ENCODE results near the gene VLDLR.

The VLDLR gene

DNA sequence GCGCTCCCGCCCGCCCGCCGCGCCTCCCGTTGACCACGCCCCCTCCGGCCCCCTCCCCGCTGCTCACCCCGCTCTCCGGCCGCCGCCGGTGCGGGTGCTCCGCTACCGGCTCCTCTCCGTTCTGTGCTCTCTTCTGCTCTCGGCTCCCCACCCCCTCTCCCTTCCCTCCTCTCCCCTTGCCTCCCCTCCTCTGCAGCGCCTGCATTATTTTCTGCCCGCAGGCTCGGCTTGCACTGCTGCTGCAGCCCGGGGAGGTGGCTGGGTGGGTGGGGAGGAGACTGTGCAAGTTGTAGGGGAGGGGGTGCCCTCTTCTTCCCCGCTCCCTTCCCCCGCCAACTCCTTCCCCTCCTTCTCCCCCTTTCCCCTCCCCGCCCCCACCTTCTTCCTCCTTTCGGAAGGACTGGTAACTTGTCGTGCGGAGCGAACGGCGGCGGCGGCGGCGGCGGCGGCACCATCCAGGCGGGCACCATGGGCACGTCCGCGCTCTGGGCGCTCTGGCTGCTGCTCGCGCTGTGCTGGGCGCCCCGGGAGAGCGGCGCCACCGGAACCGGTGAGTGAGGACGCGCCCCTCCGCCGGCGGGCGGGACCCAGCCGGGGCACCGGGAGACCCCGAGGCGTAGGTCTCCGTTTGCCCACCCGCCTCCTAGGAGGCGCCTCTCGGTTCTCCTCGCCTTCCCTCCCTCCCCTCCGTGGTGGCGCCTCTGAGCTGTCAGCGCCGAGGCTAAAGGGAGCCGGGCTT lies at the start of gene VLDLR:
Gene VLDLR (plus strand): TSS at position 66 of the 739 bp plus-strand sequence. CDS start 403 bp downstream, at position 469.
- DNase-seq (ENCODE audit: low read depth): no peak

DNA sequence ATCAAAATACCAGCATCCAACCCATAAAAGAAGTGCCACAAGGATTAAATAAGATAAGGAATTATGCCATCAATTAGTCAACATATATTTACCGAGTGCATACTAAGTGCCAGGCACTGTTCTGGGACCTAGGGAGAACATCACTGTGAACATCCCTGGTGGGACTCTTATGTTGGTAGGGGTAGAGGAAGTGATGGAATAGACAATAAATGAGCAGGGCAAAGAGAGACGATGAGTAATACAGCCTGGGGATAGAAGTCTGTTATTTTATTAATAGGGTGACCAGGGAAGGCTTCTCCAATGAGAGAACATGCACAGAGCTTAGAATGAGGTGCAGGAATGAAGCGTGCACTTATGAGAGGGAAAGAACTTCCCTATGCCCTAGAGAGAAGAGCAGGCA lies 47.4 kb upstream of the VLDLR start:
- no peak for DNase-seq (ENCODE audit: low read depth)

- no peak for DNase-seq (ENCODE audit: low read depth)
Observed at GRCh38 chr9:2576631-2577030, 45.0 kb upstream of the VLDLR start.

DNA sequence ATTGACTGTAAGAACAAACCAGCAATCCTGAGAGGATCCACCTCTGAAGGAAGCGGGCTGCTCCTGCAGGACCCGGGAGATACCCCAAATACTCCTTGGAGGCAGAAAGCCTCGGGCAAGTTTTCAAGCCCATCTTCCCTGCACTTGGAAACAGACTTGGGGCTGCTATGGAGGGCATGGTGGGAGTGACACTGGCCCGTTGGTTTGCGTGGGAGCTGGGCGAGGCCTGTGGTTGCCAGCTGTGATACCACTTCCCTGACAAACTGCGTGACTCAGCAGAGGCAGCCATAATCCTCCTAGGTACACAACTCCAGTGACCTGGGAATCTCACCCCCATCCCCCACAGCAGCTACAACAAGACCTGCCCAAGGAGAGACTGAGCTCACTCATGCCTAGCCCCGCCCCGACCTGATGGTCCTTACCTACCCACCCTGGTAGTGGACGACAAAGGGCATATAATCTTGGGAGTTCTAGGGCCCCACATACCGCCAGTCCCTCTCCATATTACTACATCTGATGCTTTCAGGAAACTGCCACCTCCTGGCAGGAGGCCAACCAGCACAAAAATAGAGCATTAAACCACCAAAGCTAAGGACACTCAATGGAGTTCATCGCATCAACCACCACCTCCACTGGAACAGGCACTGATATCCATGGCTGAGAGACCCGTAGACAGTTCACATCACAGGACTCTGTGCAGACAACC lies 38.1 kb upstream of the VLDLR start:
- DNase-seq (ENCODE audit: low read depth): no peak

- no peak for DNase-seq (ENCODE audit: low read depth)
Observed at GRCh38 chr9:2591967-2592366, 29.6 kb upstream of the VLDLR start.

GRCh38 chr9:2593744-2594143 lies 27.8 kb upstream of the VLDLR start:
- no peak for DNase-seq (ENCODE audit: low read depth)

- no peak for DNase-seq (ENCODE audit: low read depth)
Observed at GRCh38 chr9:2595973-2596372, 25.6 kb upstream of the VLDLR start.

GRCh38 chr9:2597483-2597882 lies 24.1 kb upstream of the VLDLR start:
- DNase-seq (ENCODE audit: low read depth): no peak

GRCh38 chr9:2599896-2600295 lies 21.7 kb upstream of the VLDLR start:
- DNase-seq (ENCODE audit: low read depth): no peak

DNA sequence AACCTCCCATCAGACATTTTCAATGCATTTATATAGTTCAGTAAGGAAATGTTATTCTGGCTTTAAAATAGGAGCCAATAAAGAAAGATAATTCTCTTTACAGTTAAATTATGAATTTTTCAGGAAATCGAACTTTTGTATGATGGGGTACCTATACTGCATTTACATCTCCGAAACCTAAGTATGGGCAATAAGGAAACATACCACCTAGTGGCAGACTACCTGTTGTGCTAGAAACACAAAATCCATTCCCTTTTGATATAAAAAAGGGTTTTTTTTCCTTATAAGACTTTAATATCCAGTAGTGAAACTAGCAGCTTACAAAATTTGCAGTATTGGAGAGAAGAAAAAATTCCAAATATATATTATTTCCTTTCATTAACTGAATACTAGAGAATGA lies 21.3 kb upstream of the VLDLR start:
- no peak for DNase-seq (ENCODE audit: low read depth)

GRCh38 chr9:2601785-2602378 lies 19.7 kb upstream of the VLDLR start:
- DNase-seq (ENCODE audit: low read depth): no peak

DNA sequence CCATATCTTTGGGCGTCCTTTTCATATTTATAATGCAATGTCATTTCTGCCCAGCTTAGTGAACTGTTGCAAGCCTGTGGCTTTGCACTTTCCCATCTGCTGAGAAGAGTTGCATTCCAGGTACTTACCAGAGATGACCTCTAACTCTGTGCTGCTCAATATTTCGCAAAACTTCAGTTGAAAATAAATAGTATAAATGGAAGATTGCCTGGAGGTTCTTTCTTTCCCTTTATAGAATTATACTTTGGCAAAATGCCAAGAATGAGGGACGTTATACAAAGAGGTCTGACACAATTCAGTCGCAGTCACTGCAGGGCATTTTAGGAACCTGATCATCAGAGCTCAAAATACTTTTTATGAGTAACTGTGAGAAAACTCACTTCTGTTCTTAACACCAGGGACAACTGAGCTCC lies 18.9 kb upstream of the VLDLR start:
- DNase-seq (ENCODE audit: low read depth): no peak

DNA sequence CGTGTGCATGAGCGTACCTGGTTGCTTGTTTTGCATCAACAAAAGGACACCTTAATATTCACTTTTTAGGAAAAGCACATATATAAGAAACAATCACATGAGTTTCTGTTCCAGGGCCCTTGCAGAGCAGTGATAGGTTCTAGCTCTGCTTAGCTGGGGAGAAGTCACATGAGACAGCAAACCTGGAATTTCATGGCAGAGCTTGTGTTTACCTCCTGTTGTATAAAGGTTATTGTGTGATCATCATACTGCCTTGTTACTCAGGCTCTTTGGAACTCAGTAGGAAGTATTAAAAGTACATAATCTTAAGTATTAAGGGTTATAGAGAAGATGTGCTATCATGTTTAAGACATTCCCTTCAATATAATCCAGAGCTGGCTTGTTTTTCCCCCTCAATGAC lies 18.0 kb upstream of the VLDLR start:
- DNase-seq (ENCODE audit: low read depth): no peak

- no peak for DNase-seq (ENCODE audit: low read depth)
Observed at GRCh38 chr9:2605246-2605645, 16.3 kb upstream of the VLDLR start.

- no peak for DNase-seq (ENCODE audit: low read depth)
Observed at GRCh38 chr9:2608276-2608675, 13.3 kb upstream of the VLDLR start.

- DNase-seq (ENCODE audit: low read depth): no peak
Observed at GRCh38 chr9:2610985-2611384, 10.6 kb upstream of the VLDLR start.

DNA sequence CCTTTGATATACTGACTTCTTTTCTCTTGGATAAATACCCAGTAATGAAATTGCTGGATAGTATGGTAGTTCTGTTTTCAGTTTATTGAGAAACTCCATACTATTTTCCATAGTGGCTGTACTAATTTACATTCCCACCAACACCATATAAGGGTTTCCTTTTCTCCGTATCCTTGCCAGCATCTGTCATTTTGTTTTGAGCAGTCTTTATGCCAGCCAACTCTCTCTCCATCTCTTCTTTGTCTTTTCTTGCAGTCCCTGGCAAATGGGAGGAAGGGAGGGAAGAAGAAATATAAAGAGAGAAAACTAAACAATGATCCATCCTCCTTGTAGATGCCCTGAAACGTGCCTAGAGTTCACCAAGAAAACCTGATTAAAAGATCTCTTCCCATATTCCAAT lies 9.6 kb upstream of the VLDLR start:
- no peak for DNase-seq (ENCODE audit: low read depth)

DNA sequence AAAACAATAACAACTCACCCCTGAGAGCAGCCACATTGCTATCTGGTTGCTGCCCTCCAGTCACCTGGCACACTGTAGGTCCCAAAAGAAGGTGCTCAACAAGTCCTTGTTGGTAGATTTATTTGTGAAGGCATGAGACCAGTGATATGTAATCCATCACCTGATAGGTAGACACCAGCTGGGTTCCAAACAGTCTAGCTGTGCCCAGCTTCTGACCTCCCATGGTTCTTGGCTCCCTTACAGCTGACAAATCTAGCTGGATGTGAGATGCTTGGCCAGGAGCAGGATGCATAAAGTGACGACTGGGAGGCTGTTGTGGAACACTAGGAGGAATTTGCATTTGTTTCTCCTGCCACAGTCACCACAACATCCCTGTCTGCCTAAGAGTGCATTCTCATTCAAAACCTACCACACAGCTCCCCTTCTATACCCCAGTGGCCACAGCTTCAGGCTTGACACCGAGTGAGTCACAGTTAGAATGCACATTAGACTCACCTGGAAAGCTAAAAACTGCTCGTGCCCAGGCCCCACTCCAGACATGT lies 7.8 kb upstream of the VLDLR start:
- no peak for DNase-seq (ENCODE audit: low read depth)

- no peak for DNase-seq (ENCODE audit: low read depth)
Observed at GRCh38 chr9:2615497-2615896, 6.1 kb upstream of the VLDLR start.

DNA sequence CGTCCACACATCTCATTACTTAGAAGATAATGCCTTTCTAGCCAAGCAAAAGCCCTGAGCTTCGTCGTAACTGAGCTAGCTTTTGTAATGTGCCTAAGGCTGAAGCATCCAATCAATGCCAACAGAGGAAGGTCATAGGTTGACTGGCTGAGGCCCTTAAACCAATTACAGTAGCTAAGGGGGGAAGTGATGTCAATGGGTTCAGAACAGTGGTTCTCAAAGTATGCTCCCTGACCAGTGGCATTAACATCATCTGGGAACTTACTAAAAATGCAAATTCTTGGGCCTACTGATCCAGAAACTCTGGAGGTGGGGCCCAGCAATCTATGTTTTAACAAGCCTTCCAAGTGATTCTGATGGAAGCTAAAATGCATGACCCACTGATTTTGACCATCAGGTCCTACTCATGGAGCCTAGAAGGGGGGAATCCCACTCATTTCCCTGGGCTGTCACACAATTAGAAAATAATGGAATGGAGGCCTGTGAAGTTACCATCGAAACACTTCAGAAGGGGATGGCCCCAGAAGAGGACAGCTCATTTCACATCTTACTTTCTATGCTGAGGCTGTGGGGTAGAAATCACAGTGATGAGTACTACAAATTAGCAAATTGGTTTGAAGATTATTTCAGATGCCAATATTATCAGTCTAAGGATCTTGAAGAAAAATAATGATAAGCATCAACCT lies 4.8 kb upstream of the VLDLR start:
- no peak for DNase-seq (ENCODE audit: low read depth)

DNA sequence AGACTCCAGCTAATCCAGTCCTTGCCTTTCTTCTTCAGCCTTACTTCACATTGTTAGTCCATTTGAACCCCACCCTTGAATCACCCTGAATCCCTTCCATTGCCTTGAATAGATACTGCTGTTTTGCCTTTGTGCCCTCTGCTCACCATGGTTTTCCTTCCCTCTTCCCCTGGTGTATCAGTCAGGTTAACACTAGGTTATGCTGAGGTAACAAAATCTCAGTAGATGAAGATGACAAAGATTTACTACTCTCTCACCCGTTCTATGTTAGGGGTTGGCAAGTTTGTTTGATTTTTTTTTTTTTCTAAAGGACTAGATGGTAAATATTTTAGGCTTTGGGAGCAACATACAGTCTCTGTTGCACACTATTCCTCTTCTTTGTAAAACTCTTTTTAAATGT lies 3.3 kb upstream of the VLDLR start:
- no peak for DNase-seq (ENCODE audit: low read depth)

- no peak for DNase-seq (ENCODE audit: low read depth)
Observed at GRCh38 chr9:2620919-2621721, 467 bp upstream of the VLDLR start.

Measured in stimulated activated CD8-positive, alpha-beta memory T cell treated with anti-CD3 and anti-CD28 coated beads, Interleukin-15, amount 100 ng/mL, for 1 hour (primary cell).